WTC11 (cell line): ENCODE results near the gene HAX1. TPM values are rescaled to one million over a fixed set of nuclear protein-coding genes. Genes with fewer than 3 reads are reported as not detected.
"Not testable (repeated sequence)": the region's sequence is repeated elsewhere in the genome, so short reads cannot be mapped to it uniquely, and the experiment has no call there.

Source experiments
- ATAC-seq: fragments of 200-7000 bp; cut with Tn5 transposase; 2 replicates; pipeline ENCODE4 v1.10.0; 2021; ENCODE audit warnings: mild to moderate bottlenecking, moderate library complexity
- CTCF ChIA-PET: fragments of 300-600 bp; sonication (Branson Sonifier 250); formaldehyde crosslinking; loops from one replicate; lab custom pipeline; 2021; ENCODE audit warnings: antibody characterized with exemption; lab: Charles Lee
- POLR2A ChIA-PET: fragments of 350-600 bp; sonication (Branson Sonifier 250); formaldehyde crosslinking; loops from one replicate; lab custom pipeline; 2021; ENCODE audit warnings: antibody characterized with exemption; lab: Charles Lee
- DNase-seq: peaks from one replicate; pipeline ENCODE4 v3.0.0; 2021; ENCODE audit warnings: low spot score
- H3K27ac Mint-ChIP-seq: 2 replicates; pipeline ENCODE4 v1.8.0; 2021; ENCODE audit warnings: mixed read lengths
- H3K27me3 Mint-ChIP-seq: 2 replicates; pipeline ENCODE4 v1.8.0; 2021; ENCODE audit warnings: low read depth, mild to moderate bottlenecking, moderate library complexity, mixed read lengths
- H3K36me3 Mint-ChIP-seq: 2 replicates; pipeline ENCODE4 v1.8.0; 2021; ENCODE audit warnings: mixed read lengths
- H3K4me1 Mint-ChIP-seq: 2 replicates; pipeline ENCODE4 v1.8.0; 2022; ENCODE audit warnings: mixed read lengths
- H3K4me3 Mint-ChIP-seq: 2 replicates; pipeline ENCODE4 v1.8.0; 2021; ENCODE audit warnings: mild to moderate bottlenecking, moderate library complexity, mixed read lengths
- H3K9me3 Mint-ChIP-seq: 2 replicates; pipeline ENCODE4 v1.8.0; 2021; ENCODE audit warnings: mixed read lengths
- CREM ChIP-seq: sonication (generic); formaldehyde crosslinking; IDR thresholded peaks from 2 replicates; pipeline ENCODE4 v1.8.1; 2022; ENCODE audit warnings: mild to moderate bottlenecking, missing genetic modification reagents, moderate library complexity
- CTCF ChIP-seq: fragments of 200-600 bp; IDR thresholded peaks from 2 replicates; pipeline ENCODE4 v1.8.0; 2022; ENCODE audit warnings: antibody characterized with exemption
- FOXK1 ChIP-seq: sonication (generic); formaldehyde crosslinking; IDR thresholded peaks from 2 replicates; pipeline ENCODE4 v1.8.0; 2022; ENCODE audit warnings: mild to moderate bottlenecking, moderate library complexity, missing genetic modification reagents
- HMGXB4 ChIP-seq: sonication (generic); formaldehyde crosslinking; IDR thresholded peaks from 2 replicates; pipeline ENCODE4 v1.8.1; 2023; ENCODE audit warnings: mild to moderate bottlenecking, moderate library complexity, missing genetic modification reagents
- IRF1 ChIP-seq: sonication (generic); formaldehyde crosslinking; IDR thresholded peaks from 2 replicates; pipeline ENCODE4 v1.8.0; 2023; ENCODE audit warnings: missing genetic modification reagents
- JAZF1 ChIP-seq: fragments of 250-450 bp; sonication (Bioruptor Pico); IDR thresholded peaks from 2 replicates; pipeline ENCODE4 v1.9.0; 2021; ENCODE audit warnings: moderate library complexity, mild to moderate bottlenecking, inconsistent platforms
- NFE2L1 ChIP-seq: sonication (generic); formaldehyde crosslinking; IDR thresholded peaks from 2 replicates; pipeline ENCODE4 v1.8.1; 2023; ENCODE audit warnings: missing genetic modification reagents
- NR1H2 ChIP-seq: sonication (generic); formaldehyde crosslinking; IDR thresholded peaks from 2 replicates; pipeline ENCODE4 v1.9.0; 2021; ENCODE audit warnings: mild to moderate bottlenecking, moderate library complexity, missing genetic modification reagents
- NR2C2 ChIP-seq: sonication (generic); formaldehyde crosslinking; IDR thresholded peaks from 2 replicates; pipeline ENCODE4 v1.8.0; 2022; ENCODE audit warnings: mild to moderate bottlenecking, missing genetic modification reagents
- NR3C1 ChIP-seq: sonication (generic); formaldehyde crosslinking; conservative IDR thresholded peaks from 2 replicates; pipeline ENCODE4 v1.8.1; 2023; ENCODE audit warnings: low read depth, mild to moderate bottlenecking, missing genetic modification reagents
- OVOL2 ChIP-seq: fragments of 250-450 bp; sonication (Bioruptor Pico); IDR thresholded peaks from 2 replicates; pipeline ENCODE4 v1.9.0; 2021; ENCODE audit warnings: mild to moderate bottlenecking, borderline replicate concordance
- SMAD4 ChIP-seq: sonication (generic); formaldehyde crosslinking; IDR thresholded peaks from 2 replicates; pipeline ENCODE4 v1.8.0; 2022; ENCODE audit warnings: mild to moderate bottlenecking, missing genetic modification reagents
- SOX15 ChIP-seq: fragments of 250-450 bp; sonication (Bioruptor Pico); IDR thresholded peaks from 2 replicates; pipeline ENCODE4 v1.9.0; 2021; ENCODE audit warnings: mild to moderate bottlenecking
- TEAD1 ChIP-seq: sonication (generic); formaldehyde crosslinking; IDR thresholded peaks from 2 replicates; pipeline ENCODE4 v1.8.0; 2022; ENCODE audit warnings: mild to moderate bottlenecking, missing genetic modification reagents
- TP53 ChIP-seq: sonication (generic); formaldehyde crosslinking; IDR thresholded peaks from 2 replicates; pipeline ENCODE4 v1.8.1; 2023; ENCODE audit warnings: mild to moderate bottlenecking, missing genetic modification reagents
- ZBTB21 ChIP-seq: sonication (generic); formaldehyde crosslinking; IDR thresholded peaks from 2 replicates; pipeline ENCODE4 v1.8.1; 2023; ENCODE audit warnings: mild to moderate bottlenecking, missing genetic modification reagents, borderline replicate concordance
- ZBTB43 ChIP-seq: sonication (generic); formaldehyde crosslinking; IDR thresholded peaks from 2 replicates; pipeline ENCODE4 v1.8.1; 2023; ENCODE audit warnings: mild to moderate bottlenecking, missing genetic modification reagents
- ZNF232 ChIP-seq: sonication (generic); formaldehyde crosslinking; IDR thresholded peaks from 2 replicates; pipeline ENCODE4 v1.8.0; 2022; ENCODE audit warnings: mild to moderate bottlenecking, missing genetic modification reagents
- ZNF532 ChIP-seq: fragments of 250-450 bp; sonication (Bioruptor Pico); IDR thresholded peaks from 2 replicates; pipeline ENCODE4 v1.9.0; 2021; ENCODE audit warnings: mild to moderate bottlenecking, borderline replicate concordance
- ZNF671 ChIP-seq: fragments of 250-450 bp; sonication (Bioruptor Pico); IDR thresholded peaks from 2 replicates; pipeline ENCODE4 v1.8.0; 2021; ENCODE audit warnings: mild to moderate bottlenecking
- ZSCAN18 ChIP-seq: fragments of 250-450 bp; sonication (Bioruptor Pico); IDR thresholded peaks from 2 replicates; pipeline ENCODE4 v2.1.2; 2022; ENCODE audit warnings: mild to moderate bottlenecking, moderate library complexity
- total RNA-seq: library from RNA; stranded (reverse); gene quantifications from 3 replicates; pipeline ENCODE4 v1.2.3, GENCODE V29; 2021

Gene HAX1
- total RNA-seq, 1 experiment from 2014 or later, result 69.2 TPM

- TF ChIP-seq SOX15 (CRISPR knock-in tag), result no peak
- no peak for TF ChIP-seq OVOL2 (CRISPR knock-in tag)
These were observed 4.4 kb downstream of the HAX1 start (continued) for GRCh38 chr1:154276797-154277196.

- H3K27ac Mint-ChIP-seq, H3K36me3 Mint-ChIP-seq, ATAC-seq, POLR2A ChIA-PET, CTCF ChIA-PET, H3K27me3 Mint-ChIP-seq, H3K4me3 Mint-ChIP-seq, DNase-seq, H3K4me1 Mint-ChIP-seq, H3K9me3 Mint-ChIP-seq: not testable (repeated sequence)
These were observed 15.2 kb downstream of the HAX1 start for GRCh38 chr1:154287591-154287990.

- DNase-seq (no peak), ATAC-seq (no peak)
- no peak for TF ChIP-seq SOX15 (CRISPR knock-in tag)
- TF ChIP-seq NFE2L1 (CRISPR knock-in tag), result no peak
- TF ChIP-seq TEAD1 (CRISPR knock-in tag), result no peak
- no peak for TF ChIP-seq NR2C2
- no peak for TF ChIP-seq ZSCAN18
- no peak for TF ChIP-seq ZNF532 (CRISPR knock-in tag)
- TF ChIP-seq JAZF1 (CRISPR knock-in tag), result no peak
- TF ChIP-seq TP53, result no peak
- TF ChIP-seq CREM (CRISPR knock-in tag), result no peak
- no peak for TF ChIP-seq FOXK1 (CRISPR knock-in tag)
- 0 out of 2 replicates have a peak, but pooled peaks cover 2% of the 10 kb centered on the region for H3K4me1 Mint-ChIP-seq
- ChIA-PET CTCF (interaction anchor here (0.8 to 1.5 kb wide), 4 partner anchors 35 to 46 kb away, joined by 3 to 8 read pairs (median 4); partner anchors contain the start of gene ATP8B2), POLR2A (no interaction called here)
- peaks cover 4% of the 10 kb centered on the region; the same call in 1 of the 2 replicates for H3K36me3 Mint-ChIP-seq
- peaks cover 5% of the 10 kb centered on the region; the same call in 1 of the 2 replicates for H3K27me3 Mint-ChIP-seq
- no peak overlapping the region for H3K27ac Mint-ChIP-seq
- no peak overlapping the region for H3K4me3 Mint-ChIP-seq
- H3K9me3 Mint-ChIP-seq, result peaks cover 15% of the 10 kb centered on the region
These were observed 16.2 kb downstream of the HAX1 start for GRCh38 chr1:154288661-154289060.

- no peak for ATAC-seq
- Mint-ChIP-seq H3K27me3 (peaks cover 14% of the 10 kb centered on the region; the same call in 1 of the 2 replicates), H3K9me3 (peaks cover 28% of the 10 kb centered on the region), H3K36me3 (peaks cover 18% of the 10 kb centered on the region), H3K27ac (no peak overlapping the region), H3K4me1 (0 out of 2 replicates have a peak, but pooled peaks cover 2% of the 10 kb centered on the region), H3K4me3 (no peak overlapping the region)
- no peak for DNase-seq
- ChIA-PET POLR2A (no interaction called here), CTCF (interaction anchor here (0.8 to 2.3 kb wide), 3 partner anchors 14 to 44 kb away, joined by 3 to 12 read pairs (median 6); no protein-coding TSS in a partner anchor)
- TF ChIP-seq IRF1 (CRISPR knock-in tag), result no peak
- TF ChIP-seq CREM (CRISPR knock-in tag), result no peak
- TF ChIP-seq ZNF232 (CRISPR knock-in tag), result no peak
- TF ChIP-seq ZBTB21 (CRISPR knock-in tag), result no peak
- no peak for TF ChIP-seq SMAD4 (CRISPR knock-in tag)
- TF ChIP-seq ZBTB43 (CRISPR knock-in tag), result no peak
- no peak for TF ChIP-seq HMGXB4 (CRISPR knock-in tag)
- TF ChIP-seq NR3C1 (CRISPR knock-in tag), result no peak
- no peak for TF ChIP-seq ZNF671 (CRISPR knock-in tag)
- no peak for TF ChIP-seq CTCF
- TF ChIP-seq NR1H2 (CRISPR knock-in tag), result no peak
These were observed 18.5 kb downstream of the HAX1 start for GRCh38 chr1:154290921-154291320.
